Erythroblast (primary cell): Measurements from ENCODE around the gene TCF4.

ENCODE experiments used
- DNase-seq, 2 experiments: peaks; one replicate each; lab custom pipeline; 2025; lab: John Stamatoyannopoulos, UW
- GATA1 ChIP-seq: IDR thresholded peaks from 2 replicates; pipeline ENCODE4 v1.6.1; 2011; ENCODE audit warnings: low read depth, mild to moderate bottlenecking, control low read depth, low read length, moderate library complexity
- POLR2A ChIP-seq: IDR thresholded peaks from 2 replicates; pipeline ENCODE4 v1.6.1; 2011; ENCODE audit warnings: mild to moderate bottlenecking, low read length

TCF4 gene

DNA sequence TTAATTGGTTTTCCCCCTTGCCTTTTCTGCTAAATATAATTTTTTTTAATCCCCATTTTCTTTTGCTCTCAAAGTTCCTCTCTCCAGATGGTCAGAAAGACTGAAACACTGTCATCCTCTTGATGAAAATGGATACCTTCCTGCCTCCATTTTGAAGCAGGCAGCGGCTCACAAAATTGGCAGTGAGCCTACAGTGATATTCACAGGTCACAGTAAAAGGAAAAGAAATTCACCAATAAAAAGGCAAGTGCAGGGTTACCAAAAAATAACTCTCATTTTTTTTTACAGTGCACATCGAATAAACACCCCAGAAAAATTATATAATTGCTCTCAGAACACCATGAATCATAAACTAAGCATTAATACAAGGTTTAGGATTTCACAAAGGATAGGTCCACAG lies 307.5 kb downstream of the TCF4 start:
- no peak for DNase-seq
- no peak for TF ChIP-seq GATA1
- TF ChIP-seq POLR2A = no peak

DNA sequence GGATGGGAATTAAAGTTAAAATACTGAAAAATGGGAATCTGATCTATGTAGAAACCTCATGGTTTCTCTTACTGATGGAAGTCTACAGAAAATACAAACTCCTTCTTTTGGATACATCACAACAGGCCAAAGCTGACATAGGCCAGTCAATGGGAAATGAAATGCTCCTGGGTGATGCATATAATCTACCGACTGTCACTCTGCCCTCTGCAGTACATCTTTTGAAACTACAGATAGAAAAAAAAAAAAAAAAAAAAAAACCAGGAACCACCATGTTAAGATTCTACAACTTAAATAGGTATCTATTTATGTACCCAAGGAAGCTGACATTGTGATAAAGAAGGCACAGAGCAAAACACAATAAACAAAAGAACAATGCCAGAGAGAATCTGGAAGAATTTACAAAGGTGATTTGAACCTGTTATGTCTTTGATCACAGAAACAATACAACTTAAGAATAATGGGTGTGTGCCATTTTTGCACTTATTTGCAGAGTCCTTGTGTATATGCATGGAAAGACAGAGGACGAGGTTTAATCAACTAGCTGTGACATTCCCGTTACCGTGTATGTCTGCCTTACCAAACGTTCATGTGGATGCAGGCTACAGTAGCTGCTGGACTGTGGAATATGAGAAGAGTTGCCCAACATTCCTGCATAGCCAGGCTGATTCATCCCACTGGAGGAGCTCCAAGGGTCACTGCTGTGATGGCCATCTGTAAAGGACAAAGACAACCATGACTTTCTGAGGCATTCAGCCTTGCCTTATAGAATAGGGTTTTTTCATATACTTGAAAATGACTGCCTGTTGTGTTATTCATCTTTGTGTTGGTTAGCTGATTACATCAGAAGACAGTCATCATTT lies 312.7 kb downstream of the TCF4 start:
- DNase-seq = peak; percentile 27 to 37
- TF ChIP-seq GATA1 = no peak
- TF ChIP-seq POLR2A = no peak

DNA sequence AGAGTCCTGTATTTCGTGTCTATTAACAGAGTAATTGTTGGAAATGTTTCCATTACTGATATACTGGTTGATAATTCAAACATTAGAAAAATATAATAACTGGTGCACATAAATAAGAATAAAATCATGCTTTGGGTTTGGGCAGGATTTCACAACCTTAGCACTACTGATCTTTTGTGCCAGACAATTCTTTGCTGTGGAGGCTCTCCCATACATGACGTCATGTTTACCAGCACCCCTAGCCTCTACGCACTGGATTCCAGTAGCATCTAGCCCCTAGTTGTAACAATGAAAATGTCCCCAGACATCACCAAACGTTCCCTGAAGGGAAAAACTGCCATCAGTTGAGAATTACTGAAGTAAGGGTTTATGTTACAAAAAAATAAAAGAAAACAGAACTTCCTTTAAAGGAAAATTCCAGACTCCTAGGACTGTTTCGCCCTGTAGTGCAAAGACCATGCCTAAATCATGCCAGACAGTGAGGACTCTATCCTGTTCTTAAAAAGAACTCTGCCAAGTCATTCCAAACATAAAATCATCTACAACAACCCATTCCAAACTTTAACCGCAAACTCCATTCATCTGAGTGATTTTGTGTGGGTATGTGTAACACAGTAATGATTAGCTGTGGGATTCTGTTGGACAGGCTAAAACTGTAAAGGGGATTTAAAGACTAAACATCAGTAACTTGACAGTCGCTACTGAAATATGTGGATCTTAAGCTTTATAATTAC lies 315.3 kb downstream of the TCF4 start:
- no peak for DNase-seq
- no peak for TF ChIP-seq GATA1
- TF ChIP-seq POLR2A = no peak

DNA sequence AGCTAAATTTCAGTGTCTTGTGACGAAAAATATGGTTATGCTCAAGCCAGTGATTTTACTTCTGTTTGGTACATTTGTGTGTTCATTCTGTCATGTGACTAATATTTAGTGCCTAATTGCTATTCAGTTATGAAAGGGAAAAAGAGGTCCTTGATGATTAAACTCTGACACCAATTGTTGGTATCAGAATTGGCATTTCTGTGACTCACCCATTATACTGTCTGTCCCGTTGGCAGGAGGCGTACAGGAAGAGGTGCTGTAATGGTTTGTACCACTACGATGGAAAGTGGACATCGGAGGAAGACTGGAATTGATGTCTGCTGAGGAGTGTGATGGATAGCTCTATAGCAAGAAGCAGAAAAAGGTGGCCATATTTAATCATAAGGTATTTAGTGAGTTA lies 318.4 kb downstream of the TCF4 start:
- TF ChIP-seq POLR2A = no peak
- TF ChIP-seq GATA1 = no peak

DNA sequence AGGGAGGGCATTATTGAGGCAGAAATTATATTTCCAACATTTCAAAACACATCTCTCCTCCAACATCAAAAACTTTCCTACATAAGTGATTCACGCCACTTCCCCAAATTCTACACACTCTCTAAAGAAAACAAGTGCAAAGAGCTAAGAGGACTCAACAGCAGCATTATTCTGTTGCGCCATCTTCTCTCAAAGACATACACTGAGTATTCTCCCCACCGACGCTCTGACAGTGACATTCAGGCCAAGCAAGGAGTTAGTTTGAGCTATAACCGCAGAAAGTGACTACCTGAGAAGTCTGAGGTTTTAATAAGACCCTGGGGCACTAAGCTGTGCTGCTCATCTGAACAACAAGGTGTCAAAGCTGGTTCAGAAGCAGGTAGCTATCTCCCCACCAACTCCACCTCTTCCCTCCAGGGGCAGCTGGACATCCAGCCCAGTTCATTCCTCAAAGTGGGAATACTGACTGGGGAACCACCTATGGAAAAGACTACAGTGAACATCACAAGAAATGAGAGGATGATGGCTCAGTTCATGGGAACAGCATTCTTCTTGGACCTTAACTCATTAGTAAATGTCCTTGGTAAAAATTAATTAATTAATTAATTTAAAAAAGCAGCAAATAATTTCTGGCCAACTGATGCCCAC lies 319.2 kb downstream of the TCF4 start:
- TF ChIP-seq POLR2A = no peak
- TF ChIP-seq GATA1 = no peak
- DNase-seq = no peak

More for the DNA sequence above, 318.4 kb downstream of the TCF4 start:
- DNase-seq = no peak

DNA sequence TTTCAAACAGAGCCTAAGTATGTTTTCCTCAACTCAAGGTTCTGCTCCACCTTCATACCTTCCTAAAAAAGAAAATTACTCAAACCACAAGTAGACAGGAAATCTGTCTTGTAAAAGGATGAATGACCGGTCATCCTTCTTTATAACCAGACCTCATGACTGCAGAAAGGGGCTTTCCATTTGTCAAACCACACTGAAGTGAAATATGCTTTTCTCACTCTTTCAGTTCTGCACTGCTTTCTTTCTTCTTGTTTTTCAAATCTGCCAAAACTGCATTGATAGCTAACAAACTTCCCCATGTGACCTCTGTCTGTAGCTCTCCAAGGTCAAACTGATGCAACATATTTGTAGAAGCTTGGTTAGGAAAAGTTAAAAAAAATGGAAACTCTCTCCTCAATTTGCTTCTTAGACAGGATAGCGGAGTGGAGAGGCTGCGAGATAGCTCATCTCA lies 319.8 kb downstream of the TCF4 start:
- DNase-seq = no peak
- TF ChIP-seq GATA1 (no peak), POLR2A (no peak)

DNA sequence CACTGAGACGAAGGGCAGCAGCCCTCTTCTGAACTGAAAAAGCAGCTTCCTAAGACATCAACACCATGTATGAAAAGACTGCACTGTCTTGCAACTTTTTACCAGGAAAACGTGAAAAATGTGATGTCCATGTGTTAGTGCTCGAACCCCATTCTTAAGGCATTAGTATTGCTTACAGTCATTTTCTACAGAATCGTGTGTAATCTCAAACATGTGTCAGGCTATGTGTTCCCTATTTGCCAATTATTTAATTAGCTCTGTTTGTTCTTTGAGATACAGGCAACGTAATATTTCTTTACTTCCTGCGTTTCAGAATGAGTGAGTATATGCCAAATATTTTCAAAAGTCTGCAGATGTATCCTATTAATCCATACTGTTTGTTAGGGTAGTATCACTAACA lies 321.0 kb downstream of the TCF4 start:
- DNase-seq = no peak
- TF ChIP-seq POLR2A (no peak), GATA1 (no peak)

DNA sequence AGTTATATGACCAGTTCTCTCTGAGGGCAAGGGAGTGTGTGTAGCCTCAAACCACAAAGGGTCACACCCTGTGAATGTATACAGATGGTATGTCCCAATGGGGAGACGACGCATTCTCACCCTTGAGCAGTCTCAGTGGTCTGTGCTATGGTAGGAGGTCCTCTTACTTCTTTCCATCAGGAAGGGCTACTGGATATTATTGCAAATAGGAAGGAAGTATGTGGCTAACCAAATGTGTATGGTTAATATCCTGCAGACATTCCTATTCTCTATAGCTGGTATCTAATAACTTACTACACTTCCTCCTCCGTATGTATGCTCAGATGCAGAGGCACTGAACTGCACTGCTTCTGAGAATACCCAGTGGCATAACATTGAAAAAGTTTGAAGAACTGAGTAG lies 322.0 kb downstream of the TCF4 start:
- TF ChIP-seq POLR2A (no peak), GATA1 (no peak)
- DNase-seq = no peak

DNA sequence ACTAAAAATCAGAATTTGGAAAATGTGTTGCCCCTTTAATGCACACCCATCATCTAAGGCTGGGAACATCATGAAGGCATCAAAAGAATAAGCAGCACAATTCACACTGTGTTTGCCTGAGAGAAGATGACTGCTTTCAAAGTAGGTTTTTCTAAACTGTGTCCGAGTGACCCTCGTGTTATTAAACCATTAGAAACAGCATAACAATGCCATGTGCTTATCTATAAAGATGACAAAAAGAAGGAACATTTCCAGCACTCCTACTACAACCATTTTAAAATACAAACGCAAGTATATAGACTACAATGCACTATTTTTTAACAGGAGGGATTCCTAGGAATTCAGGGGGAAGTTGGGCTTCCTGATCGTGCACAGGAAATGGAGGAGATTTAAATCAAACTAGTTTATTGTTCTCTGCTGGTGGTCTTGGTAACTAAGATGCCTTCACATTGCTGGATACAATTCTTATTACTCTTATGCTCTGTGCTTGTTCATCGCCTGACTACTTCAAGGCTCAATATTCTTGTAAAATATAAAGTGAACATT lies 322.8 kb downstream of the TCF4 start:
- no peak for DNase-seq
- no peak for TF ChIP-seq POLR2A

DNA sequence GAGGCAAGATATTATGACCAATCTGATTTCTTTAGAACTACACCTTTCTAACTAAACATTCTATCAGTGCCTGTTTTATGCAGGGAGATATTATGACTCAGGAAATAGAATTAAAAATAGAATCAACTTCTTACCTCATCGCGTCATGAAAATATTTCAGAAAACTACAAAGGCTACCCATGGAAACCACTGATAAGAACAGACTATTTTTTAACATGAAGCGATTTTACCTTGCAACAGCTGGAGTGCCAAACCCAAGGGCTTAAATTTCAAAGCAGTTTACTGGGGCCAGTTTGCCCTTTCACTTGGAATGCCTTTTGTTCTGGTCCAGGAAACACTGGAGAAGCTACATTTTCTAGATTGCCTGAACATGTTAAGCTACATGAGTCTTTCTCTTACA lies 323.9 kb downstream of the TCF4 start:
- DNase-seq = no peak
- TF ChIP-seq POLR2A (no peak), GATA1 (no peak)

DNA sequence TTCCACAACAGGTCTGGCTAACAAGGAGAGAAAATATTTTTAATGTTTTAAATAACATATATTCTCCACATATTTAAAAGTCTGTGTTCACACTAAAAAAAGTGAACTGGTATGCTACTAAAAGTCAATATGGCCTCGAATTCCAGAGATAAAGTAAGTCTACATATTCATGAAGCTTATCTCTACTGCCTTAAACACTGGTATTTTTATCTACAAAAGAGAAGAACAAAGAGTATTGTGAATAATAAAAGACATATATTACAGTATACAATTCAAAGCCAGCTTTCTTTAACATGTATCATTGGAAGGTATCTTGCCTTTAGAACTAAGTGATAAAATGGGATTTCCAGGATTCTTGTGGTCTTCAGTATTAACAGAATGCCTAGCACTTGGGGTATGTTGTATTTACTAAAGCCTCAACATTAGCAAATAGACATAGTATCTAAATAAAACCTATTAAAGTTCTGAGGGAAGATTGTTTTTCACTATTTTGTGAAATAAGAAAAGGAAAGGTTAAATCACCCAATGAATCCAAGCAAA lies 325.9 kb downstream of the TCF4 start:
- TF ChIP-seq GATA1 (no peak), POLR2A (no peak)
- DNase-seq = no peak

DNA sequence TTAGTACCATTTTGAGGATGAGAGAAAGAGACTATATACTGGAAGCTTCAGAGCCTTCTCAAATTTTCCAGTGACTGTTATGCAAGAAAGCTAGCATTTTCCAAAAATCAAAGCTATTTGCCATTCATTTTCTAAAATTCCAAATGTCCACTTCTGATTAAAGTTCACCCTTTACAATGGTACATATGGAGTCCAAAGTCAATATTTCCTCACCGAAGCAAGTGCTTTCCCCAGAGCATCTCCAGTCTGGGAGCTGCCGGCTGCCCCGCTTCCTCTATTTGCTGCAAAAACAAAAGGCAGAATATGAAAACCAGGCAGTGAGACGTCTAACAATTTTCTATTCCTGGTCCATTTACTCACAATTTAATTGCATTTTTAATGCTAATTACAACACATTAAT lies 326.7 kb downstream of the TCF4 start:
- no peak for DNase-seq
- TF ChIP-seq GATA1 = no peak
- no peak for TF ChIP-seq POLR2A

DNA sequence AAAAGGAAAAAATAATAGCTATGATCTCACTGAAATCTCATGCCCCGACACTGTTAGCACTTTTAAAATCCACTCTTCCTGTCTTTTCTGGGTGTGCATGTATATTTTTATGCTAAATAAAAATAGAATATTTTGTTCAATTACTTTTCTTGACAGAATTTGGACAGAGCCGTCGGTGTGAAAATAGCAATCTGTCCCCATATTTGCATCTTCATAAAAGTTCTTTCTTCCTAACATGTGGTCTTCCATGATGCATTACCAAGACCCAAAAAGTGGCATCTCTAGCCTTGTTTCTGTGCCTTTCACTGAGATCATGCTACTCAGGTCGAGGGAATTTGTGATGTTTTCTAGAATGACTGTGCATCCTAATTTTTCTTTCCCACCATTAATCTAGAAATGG lies 329.9 kb downstream of the TCF4 start:
- DNase-seq = no peak
- TF ChIP-seq POLR2A = no peak
- no peak for TF ChIP-seq GATA1
